GM19238 (cell line): ENCODE results near the gene ERICH3.

ENCODE experiments used
- DNase-seq: peaks from one replicate; pipeline ENCODE4 v3.0.0; 2011; ENCODE audit warnings: low spot score; ENCODE audit not compliant: insufficient read length

The ERICH3 gene

DNA sequence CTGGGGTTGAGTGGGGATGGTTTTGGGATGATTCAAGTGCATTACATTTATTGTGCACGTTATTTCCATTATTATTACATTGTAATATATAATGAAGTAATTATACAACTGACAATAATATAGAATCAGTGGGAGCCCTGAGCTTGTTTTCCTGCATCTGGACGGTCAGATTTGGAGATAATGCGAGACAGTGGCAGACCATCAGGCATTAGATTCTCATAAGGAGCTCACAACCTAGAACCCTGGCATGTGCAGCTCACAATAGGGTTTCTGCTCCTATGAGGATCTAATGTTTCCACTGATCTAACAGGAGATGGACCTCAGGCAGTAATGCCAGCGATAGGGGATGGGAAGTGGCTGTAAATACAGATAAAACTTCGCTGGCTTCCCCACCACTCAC, 83.3 kb downstream of the ERICH3 start:
- DNase-seq = no peak

- no peak for DNase-seq
Observed at GRCh38 chr1:74587888-74588287, 85.7 kb downstream of the ERICH3 start.

GRCh38 chr1:74586253-74586897, 87.2 kb downstream of the ERICH3 start:
- no peak for DNase-seq

- no peak for DNase-seq
Observed at GRCh38 chr1:74584185-74584584, 89.4 kb downstream of the ERICH3 start.

- DNase-seq = no peak
Observed at GRCh38 chr1:74583397-74583796, 90.2 kb downstream of the ERICH3 start.

GRCh38 chr1:74579425-74579824, 94.2 kb downstream of the ERICH3 start:
- DNase-seq = peak; percentile 19

GRCh38 chr1:74578101-74578500, 95.5 kb downstream of the ERICH3 start:
- no peak for DNase-seq

- DNase-seq = no peak
Observed at GRCh38 chr1:74571891-74572290, 101.7 kb downstream of the ERICH3 start.

- no peak for DNase-seq
Observed at GRCh38 chr1:74571493-74571800, 102.1 kb downstream of the ERICH3 start.

DNA sequence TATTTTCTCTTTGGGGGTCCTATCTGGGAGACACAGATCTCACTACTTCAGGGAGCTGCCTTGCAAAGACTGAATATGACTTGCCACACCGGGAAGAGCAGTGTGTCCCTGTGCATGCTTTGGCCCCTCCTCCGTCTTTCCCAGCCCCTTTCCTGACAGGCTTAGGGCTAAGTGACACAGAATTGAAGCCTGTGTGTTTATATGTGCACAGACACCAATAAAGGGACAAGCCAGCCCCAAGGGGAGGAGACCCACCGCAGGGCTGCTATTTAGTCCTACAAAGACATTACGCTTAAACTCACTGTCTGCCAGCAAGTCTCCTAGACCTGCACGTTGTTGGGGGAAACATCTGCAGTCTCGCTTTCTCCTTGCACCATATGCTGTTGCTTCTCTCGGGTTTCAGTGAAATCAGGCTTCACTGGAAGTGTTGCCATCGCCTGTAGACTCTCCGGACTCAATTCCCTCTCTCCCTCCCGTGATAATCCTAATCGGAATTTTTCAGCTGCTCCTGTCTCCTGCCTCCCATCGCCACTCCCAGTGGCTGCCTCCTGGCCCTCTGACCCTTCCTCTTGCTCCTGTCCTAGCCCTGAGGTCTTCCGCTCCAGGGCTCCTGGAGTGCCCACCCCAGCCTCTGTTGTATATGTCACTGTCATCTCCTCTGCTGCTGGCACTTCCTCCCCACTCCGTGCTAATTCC, 102.6 kb downstream of the ERICH3 start:
- DNase-seq = no peak

DNA sequence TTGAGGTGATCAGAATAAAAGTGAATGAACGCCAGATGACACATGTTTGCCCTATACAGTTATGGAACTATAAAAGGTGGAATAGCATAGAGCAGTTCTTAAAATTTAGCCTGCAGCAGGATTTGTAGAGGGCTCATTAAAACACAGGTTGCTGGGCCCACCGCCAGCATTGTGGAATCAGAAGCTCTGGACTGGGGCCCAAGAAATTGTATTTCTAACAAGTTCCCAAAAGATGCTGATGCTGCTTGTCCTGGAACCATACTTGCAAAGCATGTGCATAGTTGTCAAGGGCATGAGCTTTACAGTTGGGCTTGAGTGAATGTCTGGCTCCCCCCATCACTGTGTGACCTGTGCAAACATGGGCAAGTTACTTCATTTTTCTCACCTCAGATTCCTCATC, 123.7 kb downstream of the ERICH3 start:
- no peak for DNase-seq

DNA sequence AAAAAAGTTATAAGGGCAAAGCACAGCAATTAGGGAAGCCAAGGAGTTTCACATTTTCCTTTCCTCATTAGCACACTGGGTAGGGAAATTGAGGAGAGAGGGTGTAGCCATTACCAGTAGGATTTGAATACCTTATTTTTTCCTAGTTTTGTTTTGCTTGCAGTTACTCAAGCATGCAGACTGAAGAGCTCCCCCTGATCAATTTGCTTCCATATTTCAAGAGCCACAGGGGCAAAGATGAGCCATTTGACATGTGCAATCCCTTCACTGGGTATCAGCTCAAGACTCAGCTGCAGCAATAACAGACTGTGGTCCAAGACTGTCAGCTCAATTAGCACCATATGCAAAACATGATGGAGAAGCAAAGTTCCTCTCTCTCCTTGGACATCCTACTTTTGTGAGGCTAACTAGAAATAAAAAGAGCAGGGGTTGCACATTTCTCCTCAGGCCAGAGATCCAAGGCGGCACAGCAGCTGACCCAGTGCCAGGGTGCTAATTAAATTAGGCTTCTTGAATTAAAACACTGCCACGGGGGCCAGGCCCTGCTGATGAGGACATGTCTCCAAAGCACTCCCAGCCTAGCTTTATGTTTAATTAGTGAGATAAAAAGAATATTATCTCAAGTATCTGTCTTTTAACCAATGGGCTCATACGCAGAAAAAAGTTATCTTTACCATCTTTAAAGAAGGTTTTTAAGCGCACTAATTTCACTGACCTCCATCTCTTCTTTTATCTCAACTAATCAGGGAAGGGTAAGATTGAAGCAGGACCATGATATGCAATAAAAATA, 124.4 kb downstream of the ERICH3 start:
- no peak for DNase-seq

- no peak for DNase-seq
Observed at GRCh38 chr1:74545821-74546220, 127.8 kb downstream of the ERICH3 start.

- DNase-seq = no peak
Observed at GRCh38 chr1:74534241-74534640, 139.4 kb downstream of the ERICH3 start.

GRCh38 chr1:74531796-74532195, 141.8 kb downstream of the ERICH3 start:
- no peak for DNase-seq

DNA sequence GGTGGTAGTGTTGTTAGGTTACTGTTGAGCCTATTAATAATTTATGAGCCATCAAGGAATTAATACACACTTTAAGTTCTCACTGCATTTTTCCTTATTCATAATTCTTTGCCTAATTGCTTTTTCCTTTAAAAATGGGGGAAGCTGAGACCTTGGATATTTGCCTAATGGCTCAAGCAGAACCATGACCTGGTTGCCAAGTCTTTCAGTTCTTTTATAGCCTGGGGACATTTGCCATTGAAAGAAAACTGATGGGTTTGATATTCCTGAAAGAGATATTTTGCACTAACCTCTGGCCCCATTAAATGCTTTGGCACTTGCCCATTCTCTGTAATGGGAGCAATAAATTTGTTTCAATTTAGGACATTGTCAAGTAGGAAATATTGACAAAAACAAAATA, 142.7 kb downstream of the ERICH3 start:
- DNase-seq = no peak

- no peak for DNase-seq
Observed at GRCh38 chr1:74528123-74528522, 145.5 kb downstream of the ERICH3 start.

GRCh38 chr1:74526708-74527107, 146.9 kb downstream of the ERICH3 start:
- no peak for DNase-seq

GRCh38 chr1:74523873-74524480, 149.6 kb downstream of the ERICH3 start:
- DNase-seq = no peak

DNA sequence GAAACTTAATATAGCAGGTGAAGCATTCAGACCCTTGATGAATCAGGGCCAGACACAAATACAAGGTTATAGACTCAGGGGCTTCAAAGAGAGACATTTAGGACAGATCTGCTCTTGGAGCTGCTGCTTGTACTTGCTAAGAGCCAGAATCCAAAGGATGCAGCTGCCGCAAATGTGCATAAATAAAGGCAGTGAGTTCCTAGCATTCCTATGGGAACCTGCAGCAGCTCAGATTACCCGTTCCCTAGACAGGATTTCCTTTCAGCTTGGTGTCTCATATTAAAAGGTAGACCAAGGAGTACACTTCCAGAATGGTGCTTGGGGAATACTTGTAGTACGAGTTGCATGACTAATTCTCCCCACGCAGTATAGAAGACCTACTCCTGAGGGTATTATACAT, 151.4 kb downstream of the ERICH3 start:
- DNase-seq = no peak
